GDM1 (cell line): ENCODE results near the gene RNF121.

Experiments used
- DNase-seq: peaks from one replicate; lab custom pipeline; 2025; lab: John Stamatoyannopoulos, UW

RNF121 gene

DNA sequence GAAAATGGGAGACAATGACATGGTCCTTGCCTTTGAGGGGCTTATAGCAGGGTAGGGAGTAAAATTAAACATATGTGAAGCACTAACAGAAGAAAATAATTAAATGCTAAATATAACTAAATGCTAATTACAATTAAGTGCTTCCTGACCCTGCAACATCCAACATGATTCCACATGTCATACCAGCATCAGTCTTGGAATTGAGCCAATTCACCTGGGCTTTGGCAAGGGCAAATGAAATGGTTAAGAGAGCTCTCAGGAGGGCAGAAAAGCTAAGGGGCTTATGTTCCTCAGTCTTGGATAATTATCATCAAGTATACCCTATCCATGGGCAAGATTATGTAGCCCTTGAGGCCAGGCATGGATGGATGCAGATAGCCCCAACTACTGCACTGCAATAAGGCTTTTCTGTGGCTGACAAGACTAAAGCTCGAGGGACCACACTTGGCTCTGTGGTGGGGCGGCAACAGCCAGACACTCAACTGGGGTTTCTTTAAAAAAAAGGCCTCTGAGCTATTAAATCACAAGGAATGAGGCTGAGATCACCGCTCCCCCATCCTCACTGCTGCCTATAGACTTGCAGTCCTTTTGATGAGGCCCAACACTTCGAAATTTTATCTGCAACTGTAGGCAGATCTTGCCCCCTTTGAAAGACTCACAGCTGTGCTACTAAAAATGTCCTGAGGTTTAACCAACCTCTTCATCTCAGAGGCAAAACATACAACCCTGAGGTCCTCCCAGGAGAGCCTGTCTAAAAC lies 108.9 kb downstream of the RNF121 start:
- DNase-seq = no peak

DNA sequence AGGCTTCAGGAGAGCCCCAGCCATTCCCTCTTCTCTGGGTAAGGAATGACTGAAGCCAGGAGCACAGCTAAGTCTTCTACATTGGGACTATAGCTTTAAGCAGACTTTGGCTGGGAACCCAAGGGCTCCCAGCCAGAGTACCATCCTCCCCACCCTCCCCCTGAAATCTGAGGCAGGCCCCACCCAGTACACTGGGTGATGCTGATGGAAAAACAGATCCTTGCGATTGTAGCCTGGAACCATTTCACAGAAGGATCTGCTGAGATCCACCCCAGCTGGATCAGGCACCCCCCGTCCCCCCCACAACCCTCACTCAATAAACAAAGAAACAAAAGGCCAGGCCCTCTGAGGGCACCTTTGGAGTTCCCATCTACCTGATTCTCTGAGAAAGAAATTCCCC lies 109.6 kb downstream of the RNF121 start:
- DNase-seq = no peak

DNA sequence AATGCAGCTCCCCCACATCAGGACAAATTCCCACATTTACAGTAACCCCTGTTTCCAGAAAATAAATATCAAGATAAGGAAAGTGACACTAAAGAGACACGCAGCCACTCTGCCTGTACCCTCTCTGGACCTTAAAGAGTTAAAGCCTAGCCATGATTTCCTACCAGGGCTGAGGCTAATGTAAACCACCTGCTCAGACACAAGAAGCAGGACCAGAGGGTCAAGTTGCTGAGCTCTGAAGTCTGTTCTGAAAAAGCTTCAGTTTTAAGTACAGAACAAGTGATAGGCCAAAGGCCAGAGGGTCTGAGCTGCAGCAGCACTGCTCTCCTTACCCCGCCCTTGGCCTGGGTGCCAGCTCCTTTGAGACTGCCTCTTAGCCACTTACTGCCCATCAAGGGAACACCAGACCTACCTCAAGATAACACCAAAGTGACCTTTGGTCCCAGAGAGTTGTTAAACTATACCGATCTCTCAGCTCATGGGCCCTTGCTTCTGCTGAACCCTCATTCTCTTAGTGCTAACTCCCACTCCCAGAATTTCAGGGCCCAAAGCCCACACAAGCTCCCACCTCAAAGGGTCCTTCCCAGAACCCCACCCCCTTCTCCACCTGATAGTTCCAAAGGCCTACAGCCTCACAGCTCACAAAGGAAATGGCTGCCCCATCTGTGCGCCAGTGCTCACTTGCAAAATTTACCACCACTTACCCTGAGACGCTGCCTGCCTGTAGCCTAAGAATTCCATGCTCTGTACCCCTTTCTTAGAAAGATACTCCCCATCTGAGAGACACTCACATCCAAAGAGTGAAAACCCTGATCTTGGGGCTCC lies 110.4 kb downstream of the RNF121 start:
- DNase-seq = no peak

DNA sequence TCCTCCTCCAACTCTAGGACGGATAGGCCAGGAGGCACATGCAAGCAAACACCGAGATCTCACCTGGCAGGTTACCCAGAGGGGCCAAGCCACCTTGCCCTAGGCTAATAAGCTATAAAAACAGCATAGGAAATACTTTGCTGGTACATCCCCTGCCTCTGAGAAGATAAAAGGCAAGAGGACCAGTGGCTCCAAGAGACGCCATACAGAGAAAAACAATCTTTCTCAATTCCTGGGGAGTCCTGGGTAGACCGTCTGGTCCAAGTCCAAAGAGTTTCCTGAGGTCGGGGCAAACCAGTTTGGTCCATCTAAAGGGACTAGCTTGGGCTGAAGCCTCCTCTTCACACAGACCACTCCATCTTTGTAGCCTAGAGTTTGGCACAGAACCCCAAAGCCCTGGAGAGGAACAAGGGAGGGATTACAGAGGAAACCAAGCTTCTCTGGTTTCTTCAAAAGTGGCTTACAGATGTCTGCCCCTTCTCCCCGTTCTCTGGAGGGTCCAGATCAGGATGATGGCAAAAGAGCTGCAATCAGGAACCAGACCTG lies 111.1 kb downstream of the RNF121 start:
- no peak for DNase-seq

DNA sequence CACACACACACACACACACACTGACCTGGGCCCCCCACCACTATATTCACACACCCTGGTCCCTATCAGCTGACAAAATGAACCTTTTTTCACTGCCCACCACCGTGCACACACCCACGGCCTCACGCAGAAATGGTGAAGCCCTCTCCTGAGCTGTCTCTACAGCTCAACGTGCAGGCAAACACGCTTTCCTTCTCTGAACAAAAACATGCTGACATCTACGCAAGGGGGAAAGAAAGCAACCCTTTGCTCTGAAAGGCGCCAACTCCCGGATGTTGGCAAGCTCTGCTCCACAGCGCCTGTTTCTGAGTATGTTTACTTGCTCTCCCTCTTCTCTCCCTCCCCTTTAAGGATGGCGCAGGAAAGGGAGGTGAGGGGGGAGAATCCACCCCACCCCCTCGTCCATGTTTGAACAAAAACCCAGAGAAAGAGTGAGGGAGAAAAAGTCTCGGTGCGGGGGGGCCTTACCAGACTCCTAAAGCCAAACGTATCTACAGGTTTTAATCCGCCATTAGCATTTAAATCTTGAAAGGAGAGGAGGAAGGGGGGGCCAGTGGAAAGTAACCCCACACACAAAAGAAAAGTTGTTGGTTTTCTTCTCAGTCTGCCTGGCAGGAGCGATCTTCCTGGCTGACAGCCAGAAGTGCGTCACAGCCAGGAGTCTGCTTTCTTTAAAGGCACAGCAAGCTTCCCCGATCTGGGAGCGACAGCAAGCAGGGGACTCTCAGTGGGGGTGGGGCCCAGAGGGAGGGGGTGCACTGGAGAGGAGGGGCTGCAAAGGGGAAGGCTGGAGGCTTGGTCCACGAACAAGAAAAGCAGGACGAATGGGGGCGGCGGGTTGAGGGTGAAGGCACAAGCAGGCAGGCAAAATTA lies 111.9 kb downstream of the RNF121 start:
- DNase-seq = peak; percentile 64

DNA sequence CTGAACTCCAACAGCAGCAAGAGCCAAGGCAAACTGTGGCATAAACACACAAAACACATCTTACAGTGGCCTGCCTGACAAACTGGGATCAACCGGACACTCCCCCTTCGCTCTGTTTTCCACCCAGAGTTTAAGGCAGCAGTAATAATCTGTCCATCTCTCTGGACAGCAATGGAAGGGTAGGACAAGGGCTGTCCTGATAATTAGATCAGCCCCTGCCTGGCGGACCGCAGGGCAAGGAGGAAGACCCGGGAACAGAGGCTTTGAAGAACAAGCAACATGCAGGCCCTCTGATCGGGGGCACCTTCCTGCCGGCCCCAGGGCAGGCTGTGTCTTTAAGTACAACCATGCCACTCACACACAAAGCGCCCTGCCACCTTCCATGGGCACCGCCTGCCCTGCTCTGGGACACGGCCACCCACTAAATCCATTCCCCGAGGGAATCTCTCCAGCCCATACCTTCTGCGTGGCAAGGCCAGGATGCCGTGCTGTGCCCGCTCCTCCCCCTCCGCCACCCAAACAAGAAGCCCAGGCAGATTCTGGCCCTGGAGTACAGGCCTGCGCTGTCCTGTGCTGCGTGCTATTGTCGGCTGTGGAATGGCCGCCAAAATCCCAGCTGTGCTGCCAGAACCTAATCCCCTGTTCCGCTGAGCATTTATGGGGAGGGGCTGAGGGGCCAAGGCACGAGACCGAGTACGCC lies 112.7 kb downstream of the RNF121 start:
- DNase-seq = peak; percentile 36

DNA sequence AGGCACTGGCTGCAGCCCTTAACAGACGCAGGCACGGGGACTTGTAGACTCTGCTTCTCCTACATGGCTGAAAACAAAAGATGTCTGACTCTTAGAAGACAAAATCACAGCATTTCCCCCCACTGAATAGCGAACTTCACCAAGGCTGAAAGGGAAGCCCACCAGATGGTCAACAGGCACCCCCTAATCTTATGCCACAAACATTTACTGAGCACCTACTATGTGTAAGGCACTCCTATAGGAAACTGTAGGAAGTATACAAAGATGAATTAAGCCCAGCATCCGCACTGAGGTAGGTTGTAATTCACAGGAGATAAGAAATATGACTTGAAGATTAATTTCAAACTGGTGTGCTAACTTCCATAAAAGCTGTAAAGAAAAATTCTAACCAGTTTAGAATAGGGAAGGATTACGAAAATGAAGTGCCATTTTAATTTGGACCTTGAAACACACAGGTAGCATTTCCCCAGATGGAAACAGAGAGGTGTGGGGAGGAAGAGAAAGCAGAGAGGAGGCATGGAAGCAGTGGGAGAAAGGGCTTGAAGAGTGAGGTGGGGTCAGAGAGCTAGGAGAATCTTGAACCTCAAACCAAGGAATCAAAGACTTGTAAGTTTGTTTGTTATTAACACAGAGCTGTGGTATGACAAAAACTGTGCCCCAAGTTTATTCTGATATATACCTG lies 113.4 kb downstream of the RNF121 start:
- no peak for DNase-seq

DNA sequence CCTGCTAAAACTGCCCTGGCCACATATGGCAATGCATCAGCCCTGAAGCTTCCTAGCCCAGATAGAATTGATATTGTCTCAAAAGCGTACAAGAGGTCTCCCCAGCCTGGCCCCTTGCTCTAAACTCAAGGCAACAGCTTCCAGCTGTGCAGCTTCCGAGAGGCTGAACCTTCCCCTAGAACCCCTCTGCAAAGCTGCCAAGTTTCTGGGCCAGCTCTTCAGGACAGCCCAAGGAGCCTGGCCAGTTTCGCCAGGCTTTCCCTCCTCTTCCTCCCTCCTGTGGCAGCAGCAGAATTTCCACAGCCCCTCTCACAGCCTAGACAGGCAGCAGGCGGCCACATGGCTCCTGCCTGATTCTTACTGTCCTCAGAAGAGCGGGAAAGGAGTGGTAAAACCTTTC lies 117.0 kb downstream of the RNF121 start:
- DNase-seq = no peak
